Inferior parietal cortex (tissue), 1 donor: ENCODE results near the gene UNC80.

Experiments
- DNase-seq: peaks from one replicate; pipeline ENCODE4 v3.0.0-alpha.2; 2016; ENCODE audit errors: extremely low spot score

The UNC80 gene

GRCh38 chr2:209969692-209970091, 198.1 kb downstream of the UNC80 start:
- DNase-seq, result no peak

GRCh38 chr2:209970271-209970670, 198.6 kb downstream of the UNC80 start:
- DNase-seq, result no peak

GRCh38 chr2:209970711-209971110, 199.1 kb downstream of the UNC80 start:
- no peak for DNase-seq

GRCh38 chr2:209973328-209973727, 201.7 kb downstream of the UNC80 start:
- no peak for DNase-seq

- no peak for DNase-seq
Observed at GRCh38 chr2:209974576-209974975, 202.9 kb downstream of the UNC80 start.

GRCh38 chr2:209976698-209977385, 205.2 kb downstream of the UNC80 start:
- no peak for DNase-seq

- peak; percentile 77 for DNase-seq
Observed at GRCh38 chr2:209977386-209978239, 206.0 kb downstream of the UNC80 start.

GRCh38 chr2:209984291-209984690, 212.7 kb downstream of the UNC80 start:
- no peak for DNase-seq

- no peak for DNase-seq
Observed at GRCh38 chr2:209985874-209986273, 214.2 kb downstream of the UNC80 start.

GRCh38 chr2:209986415-209986814, 214.8 kb downstream of the UNC80 start:
- no peak for DNase-seq

- no peak for DNase-seq
Observed at GRCh38 chr2:209988010-209988409, 216.4 kb downstream of the UNC80 start.

GRCh38 chr2:209990838-209991237, 219.2 kb downstream of the UNC80 start:
- DNase-seq, result no peak

- DNase-seq, result no peak
Observed at GRCh38 chr2:209993968-209994367, 222.3 kb downstream of the UNC80 start.

GRCh38 chr2:209998596-209998995, 227.0 kb downstream of the UNC80 start:
- DNase-seq, result no peak

- no peak for DNase-seq
Observed at GRCh38 chr2:210000464-210001324, 229.1 kb downstream of the UNC80 start.

GRCh38 chr2:210002158-210003157, 230.8 kb downstream of the UNC80 start, which contains the start of gene RPE:
Gene RPE, plus strand, starts transcription at chr2:210002638. Its CDS starts 24 bp downstream, at chr2:210002662.
- peak; percentile 97 for DNase-seq

GRCh38 chr2:210003359-210003758, 231.7 kb downstream of the UNC80 start:
- no peak for DNase-seq

GRCh38 chr2:210004881-210005280, 233.2 kb downstream of the UNC80 start:
- no peak for DNase-seq

GRCh38 chr2:210007895-210008294, 236.3 kb downstream of the UNC80 start:
- DNase-seq, result no peak

GRCh38 chr2:210009126-210009525, 237.5 kb downstream of the UNC80 start:
- no peak for DNase-seq

GRCh38 chr2:210009896-210010295, 238.3 kb downstream of the UNC80 start:
- DNase-seq, result no peak
